Colonic mucosa (tissue), 4 donors: ENCODE measurements around the gene MITF. TPM values are rescaled to one million over a fixed set of nuclear protein-coding genes. Genes with fewer than 3 reads are reported as not detected.

Source experiments
- DNase-seq: peaks from one replicate; pipeline ENCODE4 v3.0.0-alpha.2; 2020
- H3K27ac ChIP-seq: fragments of 200-600 bp; one replicate; pipeline ENCODE4 v1.8.0; 2021
- H3K27me3 ChIP-seq: fragments of 200-600 bp; one replicate; pipeline ENCODE4 v1.8.0; 2021
- H3K36me3 ChIP-seq: fragments of 200-600 bp; one replicate; pipeline ENCODE4 v1.8.0; 2021
- H3K4me1 ChIP-seq: fragments of 200-600 bp; one replicate; pipeline ENCODE4 v1.8.0; 2021; ENCODE audit warnings: mild to moderate bottlenecking
- H3K4me3 ChIP-seq: fragments of 200-600 bp; one replicate; pipeline ENCODE4 v1.8.0; 2021
- H3K9ac ChIP-seq, 2 donors: one replicate each; pipeline ENCODE4 v1.7.0; 2013; ENCODE audit warnings: control low read depth in 2 of 2, low read depth in 2 of 2, low read length in 2 of 2
- H3K9me3 ChIP-seq: fragments of 200-600 bp; one replicate; pipeline ENCODE4 v1.8.0; 2021
- intact Hi-C: fragments of 100-400 bp; cut with DNase I; formaldehyde crosslinking; loops from one replicate; pipeline ENCODE4 v1.14.1; 2022
- total RNA-seq, 2 donors: library from RNA; stranded (reverse); fragmentation: NEBNext Ultra II Directional in 1 of 2; extraction: Animal tissue kit (Norgen Biotek cat#: 25700) in 1 of 2; gene quantifications; one replicate each; pipeline ENCODE4 v1.2.1, GENCODE V29; 2021
- TF ChIP-seq, protein P1 (sequence below): fragments of 200-600 bp; IDR thresholded peaks from one replicate; pipeline ENCODE4 v1.8.0; 2022; ENCODE audit warnings: antibody characterized with exemption, mild to moderate bottlenecking
- donor health status: healthy.
- donor health status: DM: no; HTN: no; CAD: no.
- donor health status: DM: no; HTN: no; CAD: no.

Gene MITF
- total RNA-seq, 2 donors from 2014 or later: 2.9 to 5.8 TPM

DNA sequence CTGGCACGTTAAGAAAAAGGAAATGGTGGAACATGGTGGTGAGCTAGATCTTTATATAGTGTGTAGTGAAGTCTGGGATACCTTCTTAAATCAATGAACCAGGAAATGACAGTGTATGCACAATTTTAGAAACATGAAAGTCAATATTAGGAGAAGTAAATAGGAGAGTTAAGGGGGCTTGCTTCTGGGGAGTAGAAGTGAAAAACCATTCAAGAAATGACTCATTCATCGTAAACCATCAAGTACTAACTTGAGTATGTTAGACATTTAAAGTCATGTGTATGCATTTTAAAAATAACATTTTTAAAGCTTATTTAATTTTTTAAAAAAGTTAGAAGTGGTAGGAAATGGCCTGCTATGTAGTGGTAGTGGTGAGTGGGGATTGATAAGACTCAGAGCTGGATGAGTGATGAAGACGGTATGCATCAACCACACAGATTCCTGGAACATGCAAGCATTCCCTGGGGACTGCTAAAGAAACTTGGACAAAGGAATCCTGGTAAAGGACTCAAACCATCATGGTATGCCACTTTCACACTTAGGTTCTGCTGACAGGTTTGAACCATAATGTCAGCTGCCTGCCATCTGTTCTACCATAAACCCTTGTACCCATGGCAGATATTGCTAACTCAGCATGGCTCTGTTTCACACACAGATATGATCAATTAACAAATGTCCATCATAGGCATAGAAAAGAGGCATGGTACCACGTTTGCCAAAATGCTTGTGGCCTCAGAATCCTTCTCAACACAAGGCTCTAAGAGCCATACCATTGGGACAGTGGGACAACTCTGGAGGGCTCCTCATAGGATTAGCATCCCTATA lies 28.9 kb upstream of the MITF start:
- no peaks in the 10 kb centered on the region for H3K9me3 ChIP-seq
- intact Hi-C loops: no loop called here
- TF ChIP-seq, protein P1, sequence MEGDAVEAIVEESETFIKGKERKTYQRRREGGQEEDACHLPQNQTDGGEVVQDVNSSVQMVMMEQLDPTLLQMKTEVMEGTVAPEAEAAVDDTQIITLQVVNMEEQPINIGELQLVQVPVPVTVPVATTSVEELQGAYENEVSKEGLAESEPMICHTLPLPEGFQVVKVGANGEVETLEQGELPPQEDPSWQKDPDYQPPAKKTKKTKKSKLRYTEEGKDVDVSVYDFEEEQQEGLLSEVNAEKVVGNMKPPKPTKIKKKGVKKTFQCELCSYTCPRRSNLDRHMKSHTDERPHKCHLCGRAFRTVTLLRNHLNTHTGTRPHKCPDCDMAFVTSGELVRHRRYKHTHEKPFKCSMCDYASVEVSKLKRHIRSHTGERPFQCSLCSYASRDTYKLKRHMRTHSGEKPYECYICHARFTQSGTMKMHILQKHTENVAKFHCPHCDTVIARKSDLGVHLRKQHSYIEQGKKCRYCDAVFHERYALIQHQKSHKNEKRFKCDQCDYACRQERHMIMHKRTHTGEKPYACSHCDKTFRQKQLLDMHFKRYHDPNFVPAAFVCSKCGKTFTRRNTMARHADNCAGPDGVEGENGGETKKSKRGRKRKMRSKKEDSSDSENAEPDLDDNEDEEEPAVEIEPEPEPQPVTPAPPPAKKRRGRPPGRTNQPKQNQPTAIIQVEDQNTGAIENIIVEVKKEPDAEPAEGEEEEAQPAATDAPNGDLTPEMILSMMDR: no peak

DNA sequence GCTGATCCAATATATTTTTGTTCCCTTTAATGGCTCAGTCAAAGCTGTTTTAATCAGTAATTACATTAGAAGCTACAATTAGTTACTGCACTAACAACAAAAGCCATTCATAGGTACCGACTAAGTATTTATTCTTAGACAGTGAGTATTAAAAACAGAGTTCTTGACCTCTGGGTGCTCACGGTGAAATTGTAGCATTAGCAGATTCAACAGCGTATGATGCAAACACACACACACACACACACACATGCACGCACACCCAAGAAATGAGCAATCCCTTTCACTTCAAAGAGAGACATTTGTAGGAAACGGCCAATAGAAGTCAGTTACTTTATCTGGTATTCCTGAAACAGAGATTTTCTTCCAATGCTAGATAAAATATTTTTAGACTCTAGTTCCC lies 27.0 kb upstream of the MITF start:
- Histone ChIP-seq H3K36me3 (no peaks in the 10 kb centered on the region), H3K27me3 (no peaks in the 10 kb centered on the region), H3K4me3 (no peak overlapping the region), H3K9me3 (no peaks in the 10 kb centered on the region), H3K4me1 (no peaks in the 10 kb centered on the region), H3K9ac (no peak overlapping the region), H3K27ac (no peak overlapping the region)
- no peak for DNase-seq
- intact Hi-C loops: no loop called here
- TF ChIP-seq, protein P1: no peak

More for the DNA sequence above, 28.9 kb upstream of the MITF start:
- Histone ChIP-seq H3K36me3 (no peaks in the 10 kb centered on the region), H3K27me3 (no peaks in the 10 kb centered on the region), H3K27ac (no peak overlapping the region), H3K4me1 (no peaks in the 10 kb centered on the region), H3K9ac (no peak overlapping the region), H3K4me3 (no peak overlapping the region)
- no peak for DNase-seq

DNA sequence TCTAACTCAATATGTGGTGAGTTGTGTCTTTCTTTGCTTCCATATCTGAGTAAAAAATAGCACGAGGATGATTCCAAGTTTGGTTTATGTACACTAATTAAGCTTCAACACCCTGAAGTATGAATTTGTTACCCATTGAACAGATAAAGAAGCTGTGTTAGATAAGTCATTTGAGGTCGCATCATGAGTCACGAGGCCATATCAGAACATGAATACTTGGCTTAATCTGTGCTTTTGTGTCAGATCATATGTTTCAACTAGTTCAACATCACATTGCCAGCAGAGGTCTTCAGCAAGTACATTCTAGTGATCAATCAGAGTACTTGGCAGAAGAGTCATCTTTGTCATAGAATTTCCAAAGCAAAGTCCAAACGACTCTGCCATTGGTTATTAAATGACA lies 26.3 kb upstream of the MITF start:
- Histone ChIP-seq H3K9ac (no peak overlapping the region), H3K27me3 (no peaks in the 10 kb centered on the region)
- intact Hi-C loops: no loop called here

DNA sequence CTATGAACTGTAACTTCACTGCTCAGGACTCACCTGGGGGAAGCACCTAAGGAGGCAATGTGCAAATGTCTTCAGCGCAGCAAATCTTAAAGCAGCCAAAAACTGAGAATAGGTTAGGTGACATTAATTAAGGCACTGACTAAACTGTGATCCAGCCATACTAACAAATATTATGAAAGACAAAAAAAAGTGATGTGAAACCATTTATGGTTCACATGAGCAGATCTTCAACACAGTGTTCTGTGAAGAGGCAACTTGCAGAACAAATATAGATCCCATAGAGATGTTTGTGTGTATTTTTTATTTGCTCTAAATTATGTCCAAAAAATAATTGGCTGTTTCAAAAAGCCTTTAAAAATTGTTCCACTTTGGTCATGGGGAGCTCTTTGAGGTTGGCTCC lies 24.1 kb upstream of the MITF start:
- Histone ChIP-seq H3K36me3 (no peaks in the 10 kb centered on the region), H3K9ac (no peak overlapping the region), H3K27ac (no peak overlapping the region), H3K4me3 (no peak overlapping the region), H3K27me3 (no peaks in the 10 kb centered on the region), H3K9me3 (no peaks in the 10 kb centered on the region), H3K4me1 (no peaks in the 10 kb centered on the region)
- intact Hi-C loops: no loop called here
- TF ChIP-seq, protein P1: no peak
- no peak for DNase-seq

More for the DNA sequence above, 26.3 kb upstream of the MITF start:
- no peak overlapping the region for H3K27ac ChIP-seq
- H3K4me3 ChIP-seq: no peak overlapping the region
- no peaks in the 10 kb centered on the region for H3K36me3 ChIP-seq
- H3K4me1 ChIP-seq: no peaks in the 10 kb centered on the region
- TF ChIP-seq, protein P1: no peak
- no peak for DNase-seq
- H3K9me3 ChIP-seq: no peaks in the 10 kb centered on the region

DNA sequence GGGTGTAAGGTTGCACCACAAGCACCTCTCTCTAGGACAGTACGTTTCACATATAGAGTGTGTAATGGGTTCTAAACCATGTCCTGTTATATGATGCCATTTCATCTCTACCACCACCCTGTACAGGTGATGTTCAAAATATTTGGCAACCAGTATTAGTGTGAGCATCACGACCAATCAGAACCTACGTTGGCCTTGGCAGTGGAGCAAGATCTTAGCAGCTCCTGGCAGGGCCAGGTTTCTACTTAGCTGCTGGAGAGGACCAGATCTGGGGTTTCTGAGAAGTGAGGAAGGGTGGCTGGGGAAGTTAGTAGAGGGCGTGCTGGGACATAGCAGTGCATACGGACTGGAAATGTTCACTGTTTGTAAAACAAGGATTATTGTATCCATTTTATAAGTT lies 23.1 kb upstream of the MITF start:
- Histone ChIP-seq H3K27me3 (no peaks in the 10 kb centered on the region), H3K4me3 (no peak overlapping the region), H3K36me3 (no peaks in the 10 kb centered on the region), H3K4me1 (no peaks in the 10 kb centered on the region), H3K27ac (no peak overlapping the region), H3K9ac (no peak overlapping the region), H3K9me3 (no peaks in the 10 kb centered on the region)
- intact Hi-C loops: no loop called here
- DNase-seq: no peak
- TF ChIP-seq, protein P1: no peak
